HepG2 (cell line): ENCODE data around the gene MED22. TPM values are rescaled to one million over a fixed set of nuclear protein-coding genes. Genes with fewer than 3 reads are reported as not detected.

Source experiments
- ELK4 ChIP-seq: sonication (generic); formaldehyde crosslinking; IDR thresholded peaks from 2 replicates; pipeline ENCODE4 v1.9.0; 2021; ENCODE audit warnings: missing genetic modification reagents, borderline replicate concordance
- GTF3A ChIP-seq: sonication (generic); formaldehyde crosslinking; conservative IDR thresholded peaks from 2 replicates; pipeline ENCODE4 v1.4.0; 2020; ENCODE audit warnings: mild to moderate bottlenecking, missing genetic modification reagents
- KDM5A ChIP-seq: fragments of 200-600 bp; sonication (generic); IDR thresholded peaks from 2 replicates; pipeline ENCODE4 v1.7.0; 2018; ENCODE audit warnings: antibody characterized with exemption, mild to moderate bottlenecking, low read length, borderline replicate concordance
- MXD3 ChIP-seq: IDR thresholded peaks from 2 replicates; pipeline ENCODE4 v1.6.1; 2016; ENCODE audit warnings: mild to moderate bottlenecking, missing biosample characterization, missing genetic modification reagents
- PBX2 ChIP-seq: IDR thresholded peaks from 2 replicates; pipeline ENCODE4 v1.6.1; 2016; ENCODE audit warnings: control low read depth
- PRMT3 ChIP-seq: sonication (generic); formaldehyde crosslinking; IDR thresholded peaks from 2 replicates; pipeline ENCODE4 v1.8.1; 2022; ENCODE audit warnings: low read depth, mild to moderate bottlenecking, moderate library complexity, missing genetic modification reagents, borderline replicate concordance
- RAD21 ChIP-seq: fragments of 450-650 bp; formaldehyde crosslinking; IDR thresholded peaks from 2 replicates; pipeline ENCODE4 v1.5.0; 2020; ENCODE audit warnings: mild to moderate bottlenecking
- RBFOX2 ChIP-seq: fragments of 200-400 bp; formaldehyde crosslinking; IDR thresholded peaks from 2 replicates; pipeline ENCODE4 v1.6.1; 2017; ENCODE audit warnings: low read depth, mild to moderate bottlenecking, low read length
- REL ChIP-seq: sonication (generic); formaldehyde crosslinking; conservative IDR thresholded peaks from 2 replicates; pipeline ENCODE4 v1.8.0; 2022; ENCODE audit warnings: mild to moderate bottlenecking, missing genetic modification reagents, moderate library complexity
- TBX3 ChIP-seq: fragments of 450-650 bp; IDR thresholded peaks from 2 replicates; pipeline ENCODE4 v1.6.1; 2017; ENCODE audit warnings: antibody characterized with exemption, mild to moderate bottlenecking, inconsistent platforms, borderline replicate concordance
- ZBTB21 ChIP-seq: sonication (generic); formaldehyde crosslinking; IDR thresholded peaks from 2 replicates; pipeline ENCODE4 v1.4.0; 2020; ENCODE audit warnings: missing genetic modification reagents
- ZKSCAN1 ChIP-seq: fragments of 150-350 bp; IDR thresholded peaks from 2 replicates; pipeline ENCODE4 v1.6.1; 2014; ENCODE audit warnings: low read length
- ZNF101 ChIP-seq: sonication (generic); formaldehyde crosslinking; IDR thresholded peaks from 2 replicates; pipeline ENCODE4 v1.4.0; 2020; ENCODE audit warnings: mild to moderate bottlenecking, low read depth, missing genetic modification reagents, borderline replicate concordance
- ZNF737 ChIP-seq: sonication (generic); formaldehyde crosslinking; IDR thresholded peaks from 2 replicates; pipeline ENCODE4 v1.5.0; 2020; ENCODE audit warnings: missing genetic modification reagents, mild to moderate bottlenecking, borderline replicate concordance
- ZNF879 ChIP-seq: sonication (generic); formaldehyde crosslinking; IDR thresholded peaks from 2 replicates; pipeline ENCODE4 v1.8.1; 2023; ENCODE audit warnings: missing genetic modification reagents
- ZSCAN30 ChIP-seq: sonication (generic); formaldehyde crosslinking; IDR thresholded peaks from 2 replicates; pipeline ENCODE4 v1.5.0; 2020; ENCODE audit warnings: mild to moderate bottlenecking, missing genetic modification reagents
- polyA plus RNA-seq, 8 experiments: library from polyadenylated mRNA; depleted of rRNA in 3 of 8; stranded (reverse) in 7 of 8; unstranded in 1 of 8; fragments of >200 nt; fragmentation: Illumina TruSeq in 4 of 8; extraction: Trizol in 4 of 8; gene quantifications; 2 replicates each; pipeline versions ENCODE4 v1.2.1 to v1.2.3, GENCODE V29; 2011 to 2016; ENCODE audit warnings: low read depth in 4 of 8, missing spikeins in 1 of 8, mixed read lengths in 1 of 8; ENCODE audit not compliant: insufficient read depth in 1 of 8
- total RNA-seq, 5 experiments: library from RNA; depleted of rRNA; stranded (reverse); fragments of >200 nt; fragmentation: Illumina TruSeq; extraction: Trizol; gene quantifications; 2 replicates each; pipeline ENCODE4 v1.2.3, GENCODE V29; 2016; ENCODE audit warnings: low read depth in 1 of 5
- TF ChIP-seq, protein P1 (sequence below): sonication (generic); formaldehyde crosslinking; IDR thresholded peaks from 2 replicates; pipeline ENCODE4 v1.4.0; 2020; ENCODE audit warnings: missing genetic modification reagents
- TF ChIP-seq, protein P2 (sequence below): IDR thresholded peaks from 2 replicates; pipeline ENCODE4 v1.6.1; 2012; ENCODE audit warnings: low read length, improper control_type of control experiment
- TF ChIP-seq, protein P3 (sequence below): sonication (generic); formaldehyde crosslinking; IDR thresholded peaks from 2 replicates; pipeline ENCODE4 v1.4.0; 2020; ENCODE audit warnings: mild to moderate bottlenecking, missing genetic modification reagents, borderline replicate concordance

Gene MED22
- total and polyA plus RNA-seq, 2 of the 13 experiments (the other 11 are each of a cell fraction or from before 2014, with no cell fraction given), result 15.8 to 22.1 TPM

DNA sequence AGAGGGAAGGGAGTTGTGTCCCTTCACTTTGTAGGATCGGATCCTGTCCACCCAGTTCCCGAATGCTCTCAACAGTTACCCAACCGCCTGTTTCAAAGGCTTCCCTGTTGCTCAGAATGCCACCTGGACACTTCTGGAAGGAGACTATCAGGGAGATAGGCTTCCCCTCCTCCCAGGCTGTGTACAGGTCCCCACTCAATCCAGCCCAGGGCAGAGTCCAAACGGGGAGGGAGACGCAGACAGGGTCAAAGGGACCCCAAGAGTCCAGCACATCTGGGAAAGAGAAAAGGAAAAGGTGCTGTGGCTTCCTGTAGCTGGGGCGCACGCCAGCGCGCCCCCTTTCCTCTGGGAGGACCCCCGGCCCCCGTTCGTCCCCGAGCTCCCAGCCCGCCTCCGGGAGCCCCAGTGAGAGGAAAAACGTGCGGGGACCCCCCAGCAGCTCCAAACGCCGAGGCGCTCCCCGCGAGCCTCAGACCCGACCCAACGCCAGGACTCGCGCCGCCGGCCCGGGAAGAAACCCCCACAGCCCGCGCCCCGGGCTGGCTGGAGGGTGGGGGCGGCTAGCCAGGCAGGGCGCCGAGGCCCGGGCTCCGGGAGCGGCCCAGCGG, 27.3 kb upstream of the MED22 start (continued):
- TF ChIP-seq REL (CRISPR knock-in tag), result no peak; the same call in 1 of the 2 replicates
- TF ChIP-seq KDM5A, result peak; percentile 74; the same call in 1 of the 2 replicates
- TF ChIP-seq RBFOX2, result no peak; the same call in 1 of the 2 replicates
- TF ChIP-seq ZNF737 (CRISPR knock-in tag), result no peak
- no peak for TF ChIP-seq PRMT3 (CRISPR knock-in tag)
- TF ChIP-seq TBX3, result no peak
- TF ChIP-seq ELK4 (CRISPR knock-in tag), result no peak
- TF ChIP-seq ZKSCAN1, result no peak
- TF ChIP-seq, protein P1, sequence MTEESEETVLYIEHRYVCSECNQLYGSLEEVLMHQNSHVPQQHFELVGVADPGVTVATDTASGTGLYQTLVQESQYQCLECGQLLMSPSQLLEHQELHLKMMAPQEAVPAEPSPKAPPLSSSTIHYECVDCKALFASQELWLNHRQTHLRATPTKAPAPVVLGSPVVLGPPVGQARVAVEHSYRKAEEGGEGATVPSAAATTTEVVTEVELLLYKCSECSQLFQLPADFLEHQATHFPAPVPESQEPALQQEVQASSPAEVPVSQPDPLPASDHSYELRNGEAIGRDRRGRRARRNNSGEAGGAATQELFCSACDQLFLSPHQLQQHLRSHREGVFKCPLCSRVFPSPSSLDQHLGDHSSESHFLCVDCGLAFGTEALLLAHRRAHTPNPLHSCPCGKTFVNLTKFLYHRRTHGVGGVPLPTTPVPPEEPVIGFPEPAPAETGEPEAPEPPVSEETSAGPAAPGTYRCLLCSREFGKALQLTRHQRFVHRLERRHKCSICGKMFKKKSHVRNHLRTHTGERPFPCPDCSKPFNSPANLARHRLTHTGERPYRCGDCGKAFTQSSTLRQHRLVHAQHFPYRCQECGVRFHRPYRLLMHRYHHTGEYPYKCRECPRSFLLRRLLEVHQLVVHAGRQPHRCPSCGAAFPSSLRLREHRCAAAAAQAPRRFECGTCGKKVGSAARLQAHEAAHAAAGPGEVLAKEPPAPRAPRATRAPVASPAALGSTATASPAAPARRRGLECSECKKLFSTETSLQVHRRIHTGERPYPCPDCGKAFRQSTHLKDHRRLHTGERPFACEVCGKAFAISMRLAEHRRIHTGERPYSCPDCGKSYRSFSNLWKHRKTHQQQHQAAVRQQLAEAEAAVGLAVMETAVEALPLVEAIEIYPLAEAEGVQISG (CRISPR knock-in tag), result peak; percentile 98
- no peak for TF ChIP-seq MXD3 (CRISPR knock-in tag)
- TF ChIP-seq ZNF879 (CRISPR knock-in tag), result no peak
- no peak for TF ChIP-seq ZSCAN30 (CRISPR knock-in tag)
- TF ChIP-seq ZNF101 (CRISPR knock-in tag), result no peak
- TF ChIP-seq GTF3A (CRISPR knock-in tag), result no peak; the same call in 1 of the 2 replicates
- TF ChIP-seq, protein P2, sequence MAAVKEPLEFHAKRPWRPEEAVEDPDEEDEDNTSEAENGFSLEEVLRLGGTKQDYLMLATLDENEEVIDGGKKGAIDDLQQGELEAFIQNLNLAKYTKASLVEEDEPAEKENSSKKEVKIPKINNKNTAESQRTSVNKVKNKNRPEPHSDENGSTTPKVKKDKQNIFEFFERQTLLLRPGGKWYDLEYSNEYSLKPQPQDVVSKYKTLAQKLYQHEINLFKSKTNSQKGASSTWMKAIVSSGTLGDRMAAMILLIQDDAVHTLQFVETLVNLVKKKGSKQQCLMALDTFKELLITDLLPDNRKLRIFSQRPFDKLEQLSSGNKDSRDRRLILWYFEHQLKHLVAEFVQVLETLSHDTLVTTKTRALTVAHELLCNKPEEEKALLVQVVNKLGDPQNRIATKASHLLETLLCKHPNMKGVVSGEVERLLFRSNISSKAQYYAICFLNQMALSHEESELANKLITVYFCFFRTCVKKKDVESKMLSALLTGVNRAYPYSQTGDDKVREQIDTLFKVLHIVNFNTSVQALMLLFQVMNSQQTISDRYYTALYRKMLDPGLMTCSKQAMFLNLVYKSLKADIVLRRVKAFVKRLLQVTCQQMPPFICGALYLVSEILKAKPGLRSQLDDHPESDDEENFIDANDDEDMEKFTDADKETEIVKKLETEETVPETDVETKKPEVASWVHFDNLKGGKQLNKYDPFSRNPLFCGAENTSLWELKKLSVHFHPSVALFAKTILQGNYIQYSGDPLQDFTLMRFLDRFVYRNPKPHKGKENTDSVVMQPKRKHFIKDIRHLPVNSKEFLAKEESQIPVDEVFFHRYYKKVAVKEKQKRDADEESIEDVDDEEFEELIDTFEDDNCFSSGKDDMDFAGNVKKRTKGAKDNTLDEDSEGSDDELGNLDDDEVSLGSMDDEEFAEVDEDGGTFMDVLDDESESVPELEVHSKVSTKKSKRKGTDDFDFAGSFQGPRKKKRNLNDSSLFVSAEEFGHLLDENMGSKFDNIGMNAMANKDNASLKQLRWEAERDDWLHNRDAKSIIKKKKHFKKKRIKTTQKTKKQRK, result no peak
- TF ChIP-seq ZBTB21, result no peak
- no peak for TF ChIP-seq PBX2 (CRISPR knock-in tag)
- no peak for TF ChIP-seq RAD21 (CRISPR knock-in tag)
- TF ChIP-seq, protein P3, sequence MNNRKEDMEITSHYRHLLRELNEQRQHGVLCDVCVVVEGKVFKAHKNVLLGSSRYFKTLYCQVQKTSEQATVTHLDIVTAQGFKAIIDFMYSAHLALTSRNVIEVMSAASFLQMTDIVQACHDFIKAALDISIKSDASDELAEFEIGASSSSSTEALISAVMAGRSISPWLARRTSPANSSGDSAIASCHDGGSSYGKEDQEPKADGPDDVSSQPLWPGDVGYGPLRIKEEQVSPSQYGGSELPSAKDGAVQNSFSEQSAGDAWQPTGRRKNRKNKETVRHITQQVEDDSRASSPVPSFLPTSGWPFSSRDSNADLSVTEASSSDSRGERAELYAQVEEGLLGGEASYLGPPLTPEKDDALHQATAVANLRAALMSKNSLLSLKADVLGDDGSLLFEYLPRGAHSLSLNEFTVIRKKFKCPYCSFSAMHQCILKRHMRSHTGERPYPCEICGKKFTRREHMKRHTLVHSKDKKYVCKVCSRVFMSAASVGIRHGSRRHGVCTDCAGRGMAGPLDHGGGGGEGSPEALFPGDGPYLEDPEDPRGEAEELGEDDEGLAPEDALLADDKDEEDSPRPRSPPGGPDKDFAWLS, result no peak
